CD4-positive, alpha-beta memory T cell (primary cell): Measurements from ENCODE around the gene ACP7. TPM values are rescaled to one million over a fixed set of nuclear protein-coding genes. Genes with fewer than 3 reads are reported as not detected.
A peak's percentile ranks its signal among the peaks of the same experiment; 100 is the strongest.

Experiments
- CTCF ChIA-PET: fragments of 350-600 bp; sonication (Branson Sonifier 250); formaldehyde crosslinking; loops from one replicate; lab custom pipeline; 2021; ENCODE audit warnings: inconsistent platforms; ENCODE audit not compliant: partially characterized antibody; lab: Charles Lee
- POLR2A ChIA-PET: fragments of 350-600 bp; sonication (Branson Sonifier 250); formaldehyde crosslinking; loops from one replicate; lab custom pipeline; 2021; ENCODE audit not compliant: partially characterized antibody; lab: Charles Lee
- DNase-seq, 5 donors: peaks; one replicate each; pipeline versions ENCODE4 v3.0.0 to v3.0.0-alpha.2; 2020 to 2022; ENCODE audit warnings: mixed read lengths in 1 of 5
- H3K27ac ChIP-seq: one replicate; pipeline ENCODE4 v1.7.0; 2013; ENCODE audit warnings: low read depth, low read length
- H3K27me3 ChIP-seq: 2 replicates; pipeline ENCODE4 v1.7.0; 2013; ENCODE audit warnings: mild to moderate bottlenecking, low read length, moderate library complexity; ENCODE audit not compliant: insufficient read depth
- H3K36me3 ChIP-seq: 2 replicates; pipeline ENCODE4 v1.7.0; 2013; ENCODE audit warnings: mild to moderate bottlenecking, low read length, moderate library complexity; ENCODE audit not compliant: insufficient read depth
- H3K4me1 ChIP-seq: 2 replicates; pipeline ENCODE4 v1.7.0; 2013; ENCODE audit warnings: mild to moderate bottlenecking, low read length, moderate library complexity; ENCODE audit not compliant: insufficient read depth
- H3K4me3 ChIP-seq, 2 donors: one replicate each; pipeline ENCODE4 v1.7.0; 2013; ENCODE audit warnings: low read length in 2 of 2, mild to moderate bottlenecking in 1 of 2
- H3K9me3 ChIP-seq, 2 donors: one replicate each; pipeline ENCODE4 v1.7.0; 2013; ENCODE audit warnings: low read length in 2 of 2, control low read depth in 1 of 2; ENCODE audit not compliant: control insufficient read depth in 1 of 2
- H3K27ac Mint-ChIP-seq, 7 donors: one replicate each; pipeline ENCODE4 v1.8.0; 2020 to 2021; ENCODE audit warnings: mixed read lengths in 7 of 7, mild to moderate bottlenecking in 6 of 7, inconsistent platforms in 3 of 7, moderate library complexity in 3 of 7
- H3K27me3 Mint-ChIP-seq, 2 donors: one replicate each; pipeline ENCODE4 v1.8.0; 2020 to 2021; ENCODE audit warnings: mixed read lengths in 2 of 2
- H3K36me3 Mint-ChIP-seq, 2 donors: one replicate each; pipeline ENCODE4 v1.8.0; 2020 to 2021; ENCODE audit warnings: mixed read lengths in 2 of 2, inconsistent platforms in 1 of 2, mild to moderate bottlenecking in 1 of 2
- H3K4me1 Mint-ChIP-seq, 4 donors: one replicate each; pipeline ENCODE4 v1.8.0; 2020 to 2021; ENCODE audit warnings: mixed read lengths in 4 of 4, mild to moderate bottlenecking in 1 of 4
- H3K4me3 Mint-ChIP-seq, 8 donors: one replicate each; pipeline ENCODE4 v1.8.0; 2020 to 2021; ENCODE audit warnings: mixed read lengths in 8 of 8, mild to moderate bottlenecking in 7 of 8, moderate library complexity in 6 of 8, inconsistent platforms in 3 of 8
- H3K9me3 Mint-ChIP-seq, 8 donors: one replicate each; pipeline ENCODE4 v1.8.0; 2020 to 2021; ENCODE audit warnings: mixed read lengths in 8 of 8, mild to moderate bottlenecking in 5 of 8, inconsistent platforms in 3 of 8, moderate library complexity in 1 of 8
- intact Hi-C: fragments of 100-400 bp; cut with micrococcal nuclease; formaldehyde crosslinking; loops from one replicate; pipeline ENCODE4 v1.15.1; 2023
- polyA plus RNA-seq, 2 donors: library from polyadenylated mRNA; unstranded; fragments of 300-500 nt; fragmentation: Illumina TruSeq; gene quantifications; one replicate each; pipeline ENCODE4 v1.2.3, GENCODE V29; 2021
- total RNA-seq, 2 experiments: library from RNA; stranded (reverse); gene quantifications; one replicate each; pipeline ENCODE4 v1.2.3, GENCODE V29; 2021

The ACP7 gene
- total and polyA plus RNA-seq, 4 experiments from 2014 or later, result 0.14 TPM; not detected in 3

GRCh38 chr19:39097299-39097698 is 13.1 kb downstream of the ACP7 start:
- no peak overlapping the region for H3K4me3 ChIP-seq
- Mint-ChIP-seq H3K27me3 (peaks cover 20 to 27% of the 10 kb centered on the region in 2 donors), H3K4me3 (no peak overlapping the region), H3K36me3 (peaks cover 0 to 4% of the 10 kb centered on the region in 2 donors), H3K4me1 (peaks cover 0 to 1% (median 0%) of the 10 kb centered on the region in 4 donors), H3K9me3 (peaks cover 0 to 1% (median 0%) of the 10 kb centered on the region in 8 donors), H3K27ac (no peak overlapping the region)
- no peaks in the 10 kb centered on the region for H3K4me1 ChIP-seq
- intact Hi-C loops, result no loop called here
- no peaks in the 10 kb centered on the region for H3K9me3 ChIP-seq
- H3K27me3 ChIP-seq, result no peaks in the 10 kb centered on the region
- CTCF ChIA-PET, result no interaction called here
- POLR2A ChIA-PET, result no interaction called here
- DNase-seq, result no peak
- no peaks in the 10 kb centered on the region for H3K36me3 ChIP-seq
- H3K27ac ChIP-seq, result no peak overlapping the region

- intact Hi-C loops, result no loop called here
- no peak overlapping the region for H3K27ac Mint-ChIP-seq
- H3K9me3 Mint-ChIP-seq, result peaks cover 0 to 1% (median 0%) of the 10 kb centered on the region in 8 donors
- H3K27me3 ChIP-seq, result no peaks in the 10 kb centered on the region
- ChIA-PET POLR2A (no interaction called here), CTCF (no interaction called here)
- H3K27ac ChIP-seq, result no peak overlapping the region
- H3K4me3 Mint-ChIP-seq, result no peak overlapping the region
- H3K4me3 ChIP-seq, result no peak overlapping the region
- H3K27me3 Mint-ChIP-seq, result peaks cover 22 to 27% of the 10 kb centered on the region in 2 donors
- peaks cover 0 to 1% (median 0%) of the 10 kb centered on the region in 4 donors for H3K4me1 Mint-ChIP-seq
- no peaks in the 10 kb centered on the region for H3K9me3 ChIP-seq
- H3K36me3 Mint-ChIP-seq, result peaks cover 0 to 4% of the 10 kb centered on the region in 2 donors
- no peaks in the 10 kb centered on the region for H3K4me1 ChIP-seq
- no peak for DNase-seq
- no peaks in the 10 kb centered on the region for H3K36me3 ChIP-seq
These were observed 13.6 kb downstream of the ACP7 start for GRCh38 chr19:39097721-39098120.

- Histone ChIP-seq H3K36me3 (no peaks in the 10 kb centered on the region), H3K27ac (no peak overlapping the region), H3K9me3 (no peaks in the 10 kb centered on the region), H3K27me3 (no peaks in the 10 kb centered on the region), H3K4me1 (no peaks in the 10 kb centered on the region), H3K4me3 (no peak overlapping the region)
- H3K4me3 Mint-ChIP-seq, result no peak overlapping the region
- ChIA-PET POLR2A (interaction anchor here (0.5 kb wide), 1 partner anchor 565 kb away, joined by 3 read pairs; no protein-coding TSS in a partner anchor), CTCF (no interaction called here)
- H3K9me3 Mint-ChIP-seq, result peaks cover 0 to 1% (median 0%) of the 10 kb centered on the region in 8 donors
- H3K27me3 Mint-ChIP-seq, result peaks cover 21 to 27% of the 10 kb centered on the region in 2 donors
- peaks cover 0 to under 1% (median 0%) of the 10 kb centered on the region in 4 donors for H3K4me1 Mint-ChIP-seq
- intact Hi-C loops, result no loop called here
- H3K36me3 Mint-ChIP-seq, result peaks cover 0 to 1% of the 10 kb centered on the region in 2 donors
- DNase-seq, result no peak
- H3K27ac Mint-ChIP-seq, result no peak overlapping the region
These were observed 14.4 kb downstream of the ACP7 start for GRCh38 chr19:39098365-39099269.

- Histone ChIP-seq H3K36me3 (no peaks in the 10 kb centered on the region), H3K27me3 (no peaks in the 10 kb centered on the region), H3K4me1 (no peaks in the 10 kb centered on the region), H3K4me3 (no peak overlapping the region), H3K9me3 (no peaks in the 10 kb centered on the region), H3K27ac (no peak overlapping the region)
- Mint-ChIP-seq H3K4me3 (no peak overlapping the region), H3K36me3 (no peaks in the 10 kb centered on the region), H3K4me1 (no peaks in the 10 kb centered on the region), H3K9me3 (peaks cover 0 to 1% (median 0%) of the 10 kb centered on the region in 8 donors), H3K27me3 (peaks cover 18 to 27% of the 10 kb centered on the region in 2 donors), H3K27ac (no peak overlapping the region)
- intact Hi-C loops, result no loop called here
- DNase-seq, result no peak
- ChIA-PET POLR2A (no interaction called here), CTCF (no interaction called here)
These were observed 15.2 kb downstream of the ACP7 start for GRCh38 chr19:39099341-39099740.

- no peak for DNase-seq
- CTCF ChIA-PET, result no interaction called here
- POLR2A ChIA-PET, result no interaction called here
- H3K27me3 ChIP-seq, result no peaks in the 10 kb centered on the region
- no peaks in the 10 kb centered on the region for H3K4me1 ChIP-seq
- H3K9me3 ChIP-seq, result no peaks in the 10 kb centered on the region
- no peaks in the 10 kb centered on the region for H3K36me3 ChIP-seq
- Mint-ChIP-seq H3K9me3 (peaks cover 0 to 1% (median 0%) of the 10 kb centered on the region in 8 donors), H3K36me3 (no peaks in the 10 kb centered on the region), H3K4me3 (no peak overlapping the region), H3K27ac (peak overlapping the region in 1 of 7 donors; percentile 26), H3K4me1 (no peaks in the 10 kb centered on the region), H3K27me3 (peaks cover 17 to 22% of the 10 kb centered on the region in 2 donors)
- intact Hi-C loops, result no loop called here
- no peak overlapping the region for H3K27ac ChIP-seq
- H3K4me3 ChIP-seq, result no peak overlapping the region
These were observed 16.5 kb downstream of the ACP7 start for GRCh38 chr19:39100500-39101166.

- ChIA-PET POLR2A (no interaction called here), CTCF (no interaction called here)
- H3K4me1 Mint-ChIP-seq, result no peaks in the 10 kb centered on the region
- no peak overlapping the region for H3K4me3 Mint-ChIP-seq
- H3K4me3 ChIP-seq, result no peak overlapping the region
- H3K27ac Mint-ChIP-seq, result peak overlapping the region in 1 of 7 donors; percentile 35
- peaks cover 9 to 15% of the 10 kb centered on the region in 2 donors for H3K27me3 Mint-ChIP-seq
- H3K36me3 ChIP-seq, result no peaks in the 10 kb centered on the region
- no peak for DNase-seq
- no peaks in the 10 kb centered on the region for H3K36me3 Mint-ChIP-seq
- H3K27ac ChIP-seq, result no peak overlapping the region
- intact Hi-C loops, result no loop called here
- no peaks in the 10 kb centered on the region for H3K4me1 ChIP-seq
- peaks cover 0 to 2% (median 0%) of the 10 kb centered on the region in 8 donors for H3K9me3 Mint-ChIP-seq
- no peaks in the 10 kb centered on the region for H3K9me3 ChIP-seq
- no peaks in the 10 kb centered on the region for H3K27me3 ChIP-seq
These were observed 19.0 kb downstream of the ACP7 start for GRCh38 chr19:39103151-39103550.

- ChIA-PET POLR2A (no interaction called here), CTCF (no interaction called here)
- no peaks in the 10 kb centered on the region for H3K36me3 Mint-ChIP-seq
- no peak for DNase-seq
- no peak overlapping the region for H3K27ac Mint-ChIP-seq
- no peak overlapping the region for H3K27ac ChIP-seq
- H3K4me1 ChIP-seq, result no peaks in the 10 kb centered on the region
- H3K36me3 ChIP-seq, result no peaks in the 10 kb centered on the region
- H3K27me3 ChIP-seq, result no peaks in the 10 kb centered on the region
- H3K4me3 Mint-ChIP-seq, result no peak overlapping the region
- H3K9me3 ChIP-seq, result no peaks in the 10 kb centered on the region
- intact Hi-C loops, result no loop called here
- no peak overlapping the region for H3K4me3 ChIP-seq
- peaks cover 0 to 2% (median 0%) of the 10 kb centered on the region in 8 donors for H3K9me3 Mint-ChIP-seq
- peaks cover 6 to 12% of the 10 kb centered on the region in 2 donors for H3K27me3 Mint-ChIP-seq
- no peaks in the 10 kb centered on the region for H3K4me1 Mint-ChIP-seq
These were observed 20.0 kb downstream of the ACP7 start for GRCh38 chr19:39104186-39104596.
